Caco-2 (cell line): ENCODE data around the gene SPTLC2. TPM values are rescaled to one million over a fixed set of nuclear protein-coding genes. Genes with fewer than 3 reads are reported as not detected.
"Not testable (repeated sequence)": the region's sequence is repeated elsewhere in the genome, so short reads cannot be mapped to it uniquely, and the experiment has no call there.

Experiments used
- BruUV-seq: library from RNA; stranded (reverse); fragments of 400-500 nt; replicated peaks from 2 replicates; lab custom pipeline; 2021; lab: Mats Ljungman, UMichigan
- CTCF ChIA-PET: fragments of 300-600 bp; sonication (Branson Sonifier 250); formaldehyde crosslinking; loops from one replicate; lab custom pipeline; 2022; ENCODE audit warnings: antibody characterized with exemption; lab: Charles Lee
- POLR2A ChIA-PET: fragments of 300-600 bp; sonication (Branson Sonifier 250); formaldehyde crosslinking; loops from one replicate; lab custom pipeline; 2022; ENCODE audit warnings: antibody characterized with exemption; lab: Charles Lee
- DNase-seq, 2 experiments: peaks; one replicate each; pipeline versions ENCODE4 v3.0.0 to v3.0.0-alpha.2; 2020 to 2022
- H3K27me3 ChIP-seq: replicated peaks from 2 replicates; pipeline ENCODE4 v1.6.0; 2011; ENCODE audit warnings: low read length; ENCODE audit not compliant: control insufficient read depth, insufficient read depth
- H3K36me3 ChIP-seq: 2 replicates; pipeline ENCODE4 v1.5.1; 2011; ENCODE audit warnings: low read length; ENCODE audit not compliant: control insufficient read depth, insufficient read depth
- H3K4me1 ChIP-seq: fragments of 250-450 bp; sonication (Bioruptor Pico); 2 replicates; pipeline ENCODE4 v1.5.1; 2020; ENCODE audit warnings: mild to moderate bottlenecking
- H3K4me3 ChIP-seq: 2 replicates; pipeline ENCODE4 v1.5.1; 2011; ENCODE audit warnings: low read depth, mild to moderate bottlenecking, control low read depth, low read length
- H3K9me3 ChIP-seq: fragments of 250-450 bp; sonication (Bioruptor Pico); 2 replicates; pipeline ENCODE4 v1.5.1; 2020; ENCODE audit warnings: mild to moderate bottlenecking, moderate library complexity
- H3K27ac Mint-ChIP-seq: one replicate; pipeline ENCODE4 v1.8.0; 2022; ENCODE audit warnings: mixed read lengths; ENCODE audit not compliant: unreplicated experiment
- H3K27me3 Mint-ChIP-seq: one replicate; pipeline ENCODE4 v1.8.0; 2022; ENCODE audit warnings: mixed read lengths; ENCODE audit not compliant: insufficient read depth, unreplicated experiment
- H3K36me3 Mint-ChIP-seq: one replicate; pipeline ENCODE4 v1.8.0; 2022; ENCODE audit warnings: mild to moderate bottlenecking, mixed read lengths; ENCODE audit not compliant: insufficient read depth, unreplicated experiment
- H3K4me1 Mint-ChIP-seq: one replicate; pipeline ENCODE4 v1.8.0; 2022; ENCODE audit warnings: low read depth, mixed read lengths; ENCODE audit not compliant: unreplicated experiment
- H3K4me3 Mint-ChIP-seq: one replicate; pipeline ENCODE4 v1.8.0; 2022; ENCODE audit warnings: mild to moderate bottlenecking, moderate library complexity, mixed read lengths; ENCODE audit not compliant: unreplicated experiment
- H3K9me3 Mint-ChIP-seq: one replicate; pipeline ENCODE4 v1.8.0; 2022; ENCODE audit warnings: mixed read lengths; ENCODE audit not compliant: unreplicated experiment
- CTCF ChIP-seq, 2 experiments: fragments of 200-600 bp in 1 of 2; IDR thresholded peaks; 1 replicate in 1 of 2; 2 replicates in 1 of 2; pipeline versions ENCODE4 v1.5.1 to v1.8.0; 2011 to 2022; ENCODE audit warnings: antibody characterized with exemption in 1 of 2, control low read depth in 1 of 2, inconsistent platforms in 1 of 2, low read depth in 1 of 2, low read length in 1 of 2, mild to moderate bottlenecking in 1 of 2, moderate library complexity in 1 of 2; ENCODE audit not compliant: insufficient read depth in 1 of 2, severe bottlenecking in 1 of 2, unreplicated experiment in 1 of 2
- intact Hi-C: fragments of 100-400 bp; cut with micrococcal nuclease; formaldehyde crosslinking; loops from one replicate; pipeline ENCODE4 v1.10.0; 2022; ENCODE audit not compliant: unreplicated experiment
- total RNA-seq: library from RNA; stranded (reverse); gene quantifications from 2 replicates; pipeline ENCODE4 v1.2.3, GENCODE V29; 2022

Gene SPTLC2
- total RNA-seq, 1 experiment from 2014 or later: 49.6 TPM

GRCh38 chr14:77529213-77529612 is 87.2 kb downstream of the SPTLC2 start:
- Mint-ChIP-seq H3K27ac (no peak overlapping the region), H3K36me3 (peaks cover 25% of the 10 kb centered on the region)

DNA sequence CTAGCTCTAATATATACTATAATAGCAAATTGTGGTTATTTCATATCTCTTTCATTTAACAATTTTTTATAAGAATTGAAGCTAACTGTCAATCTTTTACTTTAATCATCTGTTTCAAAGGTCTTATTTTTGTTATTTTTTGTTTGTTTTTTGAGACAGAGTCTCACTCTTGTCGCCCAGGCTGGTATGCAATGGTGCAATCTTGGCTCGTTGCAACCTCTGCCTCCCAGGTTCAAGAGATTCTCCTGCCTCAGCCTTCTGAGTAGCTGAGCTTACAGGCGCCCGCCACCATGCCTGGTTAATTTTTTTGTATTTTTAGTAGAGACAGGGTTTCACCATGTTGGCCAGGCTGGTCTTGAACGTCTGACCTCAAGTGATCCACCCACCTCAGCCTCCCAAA is 87.7 kb downstream of the SPTLC2 start:
- H3K4me3 Mint-ChIP-seq, H3K4me3 ChIP-seq, H3K4me1 ChIP-seq, H3K27ac Mint-ChIP-seq, POLR2A ChIA-PET, H3K4me1 Mint-ChIP-seq, DNase-seq, CTCF ChIA-PET, H3K36me3 ChIP-seq, intact Hi-C loops, H3K9me3 Mint-ChIP-seq, H3K27me3 Mint-ChIP-seq, BruUV-seq, H3K9me3 ChIP-seq, H3K27me3 ChIP-seq: not testable (repeated sequence)
- H3K36me3 Mint-ChIP-seq: peaks cover 22% of the 10 kb centered on the region

More at GRCh38 chr14:77529213-77529612, 87.2 kb downstream of the SPTLC2 start:
- Mint-ChIP-seq H3K27me3 (no peaks in the 10 kb centered on the region), H3K4me3 (no peak overlapping the region), H3K9me3 (no peaks in the 10 kb centered on the region), H3K4me1 (peaks cover 7% of the 10 kb centered on the region)
- CTCF ChIA-PET: no interaction called here
- no peak for DNase-seq
- POLR2A ChIA-PET: no interaction called here
- no TSS peak for BruUV-seq
- no peaks in the 10 kb centered on the region for H3K4me1 ChIP-seq
- TF ChIP-seq CTCF (IDR thresholded peaks at IDR 0.05; ENCODE audit: insufficient read depth in 1 of 2, low read depth in 1 of 2, low read length in 1 of 2, severe bottlenecking in 1 of 2, unreplicated experiment in 1 of 2): no peak
- H3K9me3 ChIP-seq: no peaks in the 10 kb centered on the region
- no peak overlapping the region for H3K4me3 ChIP-seq
- no peaks in the 10 kb centered on the region for H3K27me3 ChIP-seq
- H3K36me3 ChIP-seq: no peaks in the 10 kb centered on the region
- intact Hi-C loops: no loop called here

DNA sequence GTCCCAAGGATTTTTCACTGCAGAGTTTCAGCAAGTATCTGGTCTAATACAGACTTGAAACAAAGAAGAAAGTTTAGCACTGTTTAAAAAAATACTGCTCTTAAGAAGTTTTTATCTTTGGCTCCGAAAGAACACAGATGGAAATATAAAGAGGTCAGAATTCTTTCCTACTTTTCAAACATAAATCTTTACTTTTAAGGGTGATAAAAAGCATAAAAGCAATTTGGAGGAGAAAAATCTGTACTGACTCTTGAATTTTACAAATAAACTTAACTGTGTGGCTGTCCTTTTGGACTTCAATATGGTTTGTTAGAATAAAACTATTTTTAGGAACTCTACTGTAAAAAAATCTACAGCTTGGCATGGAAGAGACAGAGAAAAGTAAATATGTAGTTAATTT is 90.2 kb downstream of the SPTLC2 start:
- Mint-ChIP-seq H3K4me3 (no peak overlapping the region), H3K4me1 (peaks cover 7% of the 10 kb centered on the region), H3K27me3 (no peaks in the 10 kb centered on the region), H3K27ac (no peak overlapping the region), H3K9me3 (no peaks in the 10 kb centered on the region), H3K36me3 (peaks cover 22% of the 10 kb centered on the region)
- ChIA-PET CTCF (no interaction called here), POLR2A (no interaction called here)
- H3K4me3 ChIP-seq: no peak overlapping the region
- no peaks in the 10 kb centered on the region for H3K27me3 ChIP-seq
- no peak for DNase-seq
- no TSS peak for BruUV-seq
- no peaks in the 10 kb centered on the region for H3K9me3 ChIP-seq
- H3K36me3 ChIP-seq: no peaks in the 10 kb centered on the region
- intact Hi-C loops: no loop called here
- H3K4me1 ChIP-seq: no peaks in the 10 kb centered on the region
- TF ChIP-seq CTCF (IDR thresholded peaks at IDR 0.05; ENCODE audit: insufficient read depth in 1 of 2, low read depth in 1 of 2, low read length in 1 of 2, severe bottlenecking in 1 of 2, unreplicated experiment in 1 of 2): no peak

GRCh38 chr14:77524536-77524935 is 91.9 kb downstream of the SPTLC2 start:
- no peak for TF ChIP-seq CTCF (IDR thresholded peaks at IDR 0.05; ENCODE audit: insufficient read depth in 1 of 2, low read depth in 1 of 2, low read length in 1 of 2, severe bottlenecking in 1 of 2, unreplicated experiment in 1 of 2)
- peaks cover under 1% of the 10 kb centered on the region; the same call in 1 of the 2 replicates for H3K36me3 ChIP-seq
- H3K27me3 ChIP-seq: no peaks in the 10 kb centered on the region
- H3K4me1 ChIP-seq: no peaks in the 10 kb centered on the region
- no peak for DNase-seq
- peaks cover 22% of the 10 kb centered on the region for H3K36me3 Mint-ChIP-seq
- no peaks in the 10 kb centered on the region for H3K27me3 Mint-ChIP-seq
- BruUV-seq: no TSS peak
- ChIA-PET POLR2A (no interaction called here), CTCF (no interaction called here)
- H3K4me3 Mint-ChIP-seq: no peak overlapping the region
- no peak overlapping the region for H3K4me3 ChIP-seq
- intact Hi-C loops: no loop called here
- no peaks in the 10 kb centered on the region for H3K9me3 ChIP-seq
- H3K4me1 Mint-ChIP-seq: peaks cover 7% of the 10 kb centered on the region
- no peak overlapping the region for H3K27ac Mint-ChIP-seq
- no peaks in the 10 kb centered on the region for H3K9me3 Mint-ChIP-seq
